SU-DHL-6 (cell line): Measurements from ENCODE around the gene POLR3GL.

Experiments used
- EZH2phosphoT487 ChIP-seq: fragments of 200-600 bp; sonication (generic), shearing (Covaris generic); conservative IDR thresholded peaks from 2 replicates; pipeline ENCODE4 v1.6.1; 2018; ENCODE audit warnings: mild to moderate bottlenecking, antibody characterized with exemption, low read length, moderate library complexity, mixed read lengths
- TF ChIP-seq, protein P1 (sequence below): fragments of 200-600 bp; sonication (generic); IDR thresholded peaks from one replicate; pipeline ENCODE4 v1.5.1; 2017; ENCODE audit warnings: antibody characterized with exemption, mild to moderate bottlenecking, low read length, moderate library complexity; ENCODE audit not compliant: insufficient read depth, poor library complexity, severe bottlenecking

DNA sequence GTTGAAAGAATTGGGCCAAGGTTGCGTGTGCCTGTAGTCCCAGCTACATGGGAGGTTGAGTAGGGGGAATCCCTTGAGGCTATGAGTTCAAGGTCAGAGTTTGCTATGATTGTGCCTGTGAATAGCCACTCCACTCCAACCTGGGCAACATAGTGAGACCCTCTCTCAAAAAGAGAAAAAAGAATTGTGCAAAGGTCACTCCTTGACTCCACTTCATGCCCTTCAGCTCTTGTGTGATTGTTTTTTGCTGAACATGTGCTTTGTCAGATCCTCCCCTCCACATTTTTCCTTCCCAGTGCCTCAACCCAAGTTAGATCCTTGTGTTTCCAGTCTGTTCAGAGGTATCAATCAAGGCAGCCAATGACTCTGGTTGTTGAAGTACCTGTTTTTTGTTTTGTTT, 23.4 kb downstream of the POLR3GL start:
- TF ChIP-seq, protein P1, sequence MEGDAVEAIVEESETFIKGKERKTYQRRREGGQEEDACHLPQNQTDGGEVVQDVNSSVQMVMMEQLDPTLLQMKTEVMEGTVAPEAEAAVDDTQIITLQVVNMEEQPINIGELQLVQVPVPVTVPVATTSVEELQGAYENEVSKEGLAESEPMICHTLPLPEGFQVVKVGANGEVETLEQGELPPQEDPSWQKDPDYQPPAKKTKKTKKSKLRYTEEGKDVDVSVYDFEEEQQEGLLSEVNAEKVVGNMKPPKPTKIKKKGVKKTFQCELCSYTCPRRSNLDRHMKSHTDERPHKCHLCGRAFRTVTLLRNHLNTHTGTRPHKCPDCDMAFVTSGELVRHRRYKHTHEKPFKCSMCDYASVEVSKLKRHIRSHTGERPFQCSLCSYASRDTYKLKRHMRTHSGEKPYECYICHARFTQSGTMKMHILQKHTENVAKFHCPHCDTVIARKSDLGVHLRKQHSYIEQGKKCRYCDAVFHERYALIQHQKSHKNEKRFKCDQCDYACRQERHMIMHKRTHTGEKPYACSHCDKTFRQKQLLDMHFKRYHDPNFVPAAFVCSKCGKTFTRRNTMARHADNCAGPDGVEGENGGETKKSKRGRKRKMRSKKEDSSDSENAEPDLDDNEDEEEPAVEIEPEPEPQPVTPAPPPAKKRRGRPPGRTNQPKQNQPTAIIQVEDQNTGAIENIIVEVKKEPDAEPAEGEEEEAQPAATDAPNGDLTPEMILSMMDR = no peak
- TF ChIP-seq EZH2phosphoT487 = no peak
